HG03108 (cell line): Measurements from ENCODE around the gene NPY5R.

Experiments
- ATAC-seq: cut with Tn5 transposase; IDR thresholded peaks from one replicate; pipeline ENCODE4 v1.9.1; 2021; ENCODE audit warnings: moderate library complexity; ENCODE audit not compliant: unreplicated experiment

The NPY5R gene

DNA sequence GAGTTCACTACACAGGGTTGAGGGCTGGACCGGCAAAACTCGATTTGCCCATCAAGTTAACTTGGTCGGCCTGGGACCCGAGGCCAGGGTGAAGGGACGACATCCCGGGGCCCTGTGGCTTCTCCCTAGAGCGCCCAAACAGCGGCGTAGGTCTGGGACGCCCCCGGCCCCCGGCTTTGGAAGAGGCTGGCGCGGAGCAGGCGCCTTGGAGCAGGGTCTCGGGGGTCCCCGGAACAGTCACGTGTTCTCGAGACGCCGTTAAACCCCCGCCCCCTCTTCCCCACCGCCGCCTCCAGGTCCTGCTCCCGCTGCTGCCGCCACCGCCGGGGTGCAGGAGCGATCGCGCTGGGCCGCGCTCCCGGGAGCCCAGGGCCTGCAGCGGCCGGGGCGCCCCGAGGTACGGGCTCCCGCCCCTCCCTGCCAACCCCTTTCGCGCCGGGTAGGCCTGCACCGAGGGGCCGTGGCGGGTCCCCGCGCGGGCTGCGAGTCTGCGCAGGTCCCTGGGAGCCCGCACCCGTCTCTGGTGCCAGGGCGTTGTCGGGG lies at the start of gene NPY5R:
NPY5R (plus strand) TSS at position 289 of the 543 bp plus-strand sequence. CDS start 6,382 bp downstream, outside the sequence.
- no peak for ATAC-seq

DNA sequence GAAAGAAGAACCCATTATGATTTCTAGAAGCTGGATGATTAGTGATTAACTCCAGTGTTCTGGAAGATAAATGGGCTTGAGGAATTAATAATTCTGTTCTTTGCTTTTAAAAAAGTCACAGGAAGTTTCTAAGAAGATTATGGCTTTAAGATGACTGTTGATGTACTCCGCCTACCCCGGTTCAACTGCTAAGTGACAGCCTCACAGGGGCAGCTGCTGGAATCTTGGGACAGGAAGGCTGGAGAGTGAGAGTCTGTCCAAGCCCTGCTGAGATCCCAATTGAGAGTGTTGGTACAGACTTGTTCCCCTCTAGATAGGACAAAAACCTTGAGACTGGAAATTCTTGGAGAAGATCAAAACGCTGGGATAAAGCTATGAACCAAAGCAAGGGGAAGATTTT lies 48.6 kb upstream of the NPY5R start:
- ATAC-seq = no peak

DNA sequence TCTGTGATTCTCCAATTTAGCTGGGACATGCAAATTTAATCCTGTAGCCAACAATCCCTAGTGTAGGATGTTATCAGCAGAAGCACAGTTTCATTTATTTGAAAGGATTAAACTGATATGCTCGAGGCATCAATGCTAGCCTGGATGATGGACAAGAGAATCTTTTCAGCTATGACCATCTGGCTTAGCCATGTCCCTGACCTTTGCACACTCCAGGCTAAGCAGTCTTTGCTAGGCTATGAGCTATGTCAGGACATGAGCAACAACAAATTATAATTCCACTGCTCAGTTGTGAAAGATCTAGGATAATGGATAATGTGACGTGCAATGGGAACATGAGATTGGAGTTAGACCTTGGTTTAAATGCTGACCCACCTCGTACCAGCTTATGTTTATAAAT lies 43.2 kb upstream of the NPY5R start:
- no peak for ATAC-seq

DNA sequence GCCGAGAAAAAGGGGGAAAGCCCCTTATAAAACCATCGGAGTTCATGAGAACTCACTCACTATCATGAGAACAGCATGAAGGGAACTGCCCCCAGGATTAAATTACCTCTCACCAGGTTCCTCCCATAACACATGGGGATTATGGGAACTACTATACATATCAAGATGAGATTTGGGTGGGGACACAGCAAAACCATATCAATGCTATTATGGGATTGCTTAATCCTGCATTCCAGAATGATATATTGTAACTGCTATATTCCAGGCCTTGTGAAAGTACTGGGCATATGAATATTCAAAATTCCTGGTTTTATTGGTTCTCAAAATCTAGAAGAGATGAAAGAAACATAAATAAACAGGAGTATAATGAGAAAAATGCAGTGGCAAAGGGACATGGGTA lies 40.6 kb upstream of the NPY5R start:
- ATAC-seq = no peak

DNA sequence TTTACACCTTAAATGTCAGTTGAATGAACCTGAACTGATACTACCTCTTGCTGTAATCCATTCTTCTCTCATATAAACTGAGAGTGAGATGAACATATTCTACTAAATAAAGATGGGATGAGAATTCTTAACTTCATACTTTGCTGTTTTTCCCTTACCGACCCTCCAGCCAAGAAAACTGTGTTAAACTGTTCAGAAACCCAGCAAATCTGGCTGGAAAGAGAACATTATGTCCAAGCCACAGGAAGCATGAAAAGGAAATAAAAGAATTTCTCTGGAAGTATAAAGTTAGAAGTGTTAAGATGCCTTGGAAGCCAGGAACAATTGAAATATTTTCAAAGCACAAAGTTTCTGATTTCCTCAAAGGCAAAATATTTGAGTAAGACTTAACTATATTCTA lies 34.2 kb upstream of the NPY5R start:
- no peak for ATAC-seq

DNA sequence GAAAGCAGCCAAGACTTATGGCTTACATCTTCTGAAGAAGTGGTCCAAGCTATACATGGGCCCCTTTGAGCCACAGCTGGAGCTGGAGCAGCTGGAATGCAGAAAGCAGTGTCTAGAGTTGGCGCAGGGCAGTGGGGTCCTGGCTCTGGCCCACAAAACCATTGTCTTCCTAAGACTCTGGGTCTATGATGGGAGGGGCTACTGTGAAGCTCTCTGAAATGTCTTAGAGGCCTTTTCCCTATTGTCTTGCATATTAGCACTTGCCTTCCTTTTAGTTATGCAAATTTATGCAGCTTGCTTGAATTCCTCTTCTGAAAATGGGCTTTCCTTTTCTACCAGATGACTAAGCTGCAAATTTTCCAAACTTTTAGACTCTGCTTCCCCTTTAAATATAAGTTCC lies 26.6 kb upstream of the NPY5R start:
- ATAC-seq = no peak

DNA sequence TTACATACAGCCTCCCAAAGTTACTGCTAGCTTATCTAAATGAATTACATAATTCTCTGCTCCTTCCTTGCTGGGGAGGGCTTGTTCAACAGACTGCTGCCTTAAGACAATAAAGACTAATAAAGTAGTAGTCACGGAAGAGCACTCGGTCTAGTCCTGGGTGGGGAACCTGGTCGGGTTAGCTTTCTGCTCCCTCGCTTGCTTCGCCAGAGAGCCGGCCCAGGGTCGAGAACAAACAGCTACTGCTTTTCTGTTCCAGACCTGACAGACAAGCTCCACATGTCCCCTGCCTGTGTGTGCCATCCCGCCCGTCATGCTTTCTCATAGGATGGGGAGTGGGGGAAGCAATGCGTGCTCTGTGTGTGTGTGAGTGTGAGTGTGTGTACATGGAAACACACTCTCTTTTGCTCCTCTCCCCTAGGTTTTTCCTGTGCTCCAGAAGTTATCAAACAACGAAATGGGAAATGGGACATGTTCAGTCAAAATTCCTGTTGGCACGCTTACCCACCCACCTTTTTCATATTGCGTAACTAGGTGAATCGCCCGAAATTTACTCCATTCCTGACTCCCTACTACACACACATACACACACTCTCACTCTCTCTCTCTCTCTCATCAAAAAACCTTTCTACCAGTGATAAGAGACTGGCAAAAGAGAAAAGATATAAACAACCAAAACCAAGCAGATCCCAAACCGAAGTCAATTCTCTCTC lies 12.6 kb upstream of the NPY5R start:
- ATAC-seq = no peak

DNA sequence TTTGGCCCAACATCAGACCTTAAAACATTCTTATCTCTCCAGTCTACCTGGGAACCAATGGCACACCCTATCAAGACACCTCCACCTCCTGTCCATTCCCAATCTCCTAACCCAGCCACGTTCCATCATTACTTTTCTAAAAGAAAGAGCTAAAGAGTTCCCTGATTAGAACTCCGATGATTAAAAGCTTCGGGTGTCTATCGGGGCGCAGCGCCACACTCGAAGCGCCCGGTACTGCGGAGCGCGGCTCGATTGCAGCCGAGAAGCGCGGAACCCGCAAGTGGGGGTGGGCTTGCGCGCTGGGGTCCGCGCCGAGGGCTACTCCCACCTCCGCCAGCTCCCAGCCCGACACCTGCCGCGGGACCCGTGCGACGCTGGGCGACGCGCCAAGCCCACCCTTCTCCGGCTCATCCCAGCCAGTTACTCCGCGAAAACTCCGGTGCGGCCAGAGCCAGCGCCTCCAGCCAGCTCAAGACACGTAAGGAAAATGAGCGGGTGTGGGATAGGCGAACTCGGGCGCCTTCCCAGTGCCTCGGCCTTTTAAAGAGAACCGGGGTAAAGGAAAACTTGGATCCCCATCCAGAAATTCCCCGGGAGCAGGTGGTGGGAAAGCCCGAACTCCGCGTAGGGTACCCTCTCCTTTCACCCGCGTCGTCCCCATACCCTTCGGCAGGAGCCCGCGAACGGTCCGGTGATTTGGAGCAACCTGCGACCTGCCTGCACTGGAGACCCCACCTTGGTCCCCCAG lies 11.9 kb upstream of the NPY5R start:
- ATAC-seq = no peak

DNA sequence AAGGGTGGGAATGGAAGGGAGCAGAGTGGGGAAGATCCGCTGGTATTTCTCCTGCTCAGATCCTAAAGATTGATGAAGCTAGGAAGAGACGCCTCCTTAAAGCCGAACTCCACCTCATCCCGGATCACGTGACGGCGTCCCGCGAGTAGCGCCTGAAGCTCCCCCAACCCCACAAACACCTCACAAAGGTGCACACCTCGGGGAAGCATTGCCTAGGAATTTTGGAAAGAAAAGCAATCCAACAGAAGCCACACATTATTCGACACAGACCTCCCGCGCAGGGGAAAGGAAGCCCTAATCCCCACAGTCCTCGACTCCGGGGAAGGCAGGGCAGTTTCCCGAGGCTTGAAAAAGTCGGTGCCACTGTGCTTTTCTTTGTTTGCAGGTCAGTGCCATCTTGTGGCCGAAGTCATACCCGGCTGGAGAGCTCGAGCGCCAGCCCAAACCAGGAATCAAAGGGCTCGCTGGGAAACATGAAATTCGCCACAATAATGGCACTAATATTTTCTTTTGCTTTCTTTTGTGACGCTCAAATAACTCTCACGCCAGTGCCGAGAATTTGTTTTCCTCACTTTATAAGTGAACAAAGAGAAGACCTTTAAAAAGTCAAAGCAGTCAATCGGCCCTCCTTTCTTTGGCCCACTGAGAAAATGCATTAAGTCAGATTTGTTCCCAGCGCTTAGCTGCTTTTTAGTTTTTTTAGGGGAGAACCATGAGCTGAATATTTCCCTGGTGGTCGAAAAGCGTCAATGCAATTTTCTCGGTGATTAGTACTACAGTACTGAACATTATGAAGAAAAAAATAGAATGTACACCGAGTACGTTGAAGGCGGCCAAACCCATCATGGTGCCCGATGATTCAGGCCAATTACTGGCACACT lies 10.9 kb upstream of the NPY5R start, which contains the start of gene NPY1R:
NPY1R (minus strand) TSS at position 71 of the 881 bp plus-strand sequence. CDS start 6,042 bp downstream, outside the sequence.
- ATAC-seq = no peak

DNA sequence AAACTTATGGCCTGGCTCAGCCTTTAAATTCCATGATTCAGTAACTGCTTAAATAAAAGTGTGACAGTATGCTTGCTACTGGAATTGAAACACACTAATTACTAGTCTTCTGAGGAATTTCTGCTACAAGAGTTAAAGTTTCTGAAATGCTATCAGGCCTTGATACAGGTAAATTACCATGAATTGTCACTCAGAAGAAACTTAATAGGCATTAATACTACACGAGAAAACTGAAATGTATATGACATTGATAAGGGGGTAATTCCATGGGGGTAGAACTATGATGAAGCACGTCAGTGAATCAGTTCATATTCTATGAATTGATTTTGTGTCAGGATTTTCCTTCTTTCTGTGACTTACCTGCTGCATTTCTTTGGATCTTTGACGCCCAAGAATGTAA lies 8.3 kb upstream of the NPY5R start:
- no peak for ATAC-seq

DNA sequence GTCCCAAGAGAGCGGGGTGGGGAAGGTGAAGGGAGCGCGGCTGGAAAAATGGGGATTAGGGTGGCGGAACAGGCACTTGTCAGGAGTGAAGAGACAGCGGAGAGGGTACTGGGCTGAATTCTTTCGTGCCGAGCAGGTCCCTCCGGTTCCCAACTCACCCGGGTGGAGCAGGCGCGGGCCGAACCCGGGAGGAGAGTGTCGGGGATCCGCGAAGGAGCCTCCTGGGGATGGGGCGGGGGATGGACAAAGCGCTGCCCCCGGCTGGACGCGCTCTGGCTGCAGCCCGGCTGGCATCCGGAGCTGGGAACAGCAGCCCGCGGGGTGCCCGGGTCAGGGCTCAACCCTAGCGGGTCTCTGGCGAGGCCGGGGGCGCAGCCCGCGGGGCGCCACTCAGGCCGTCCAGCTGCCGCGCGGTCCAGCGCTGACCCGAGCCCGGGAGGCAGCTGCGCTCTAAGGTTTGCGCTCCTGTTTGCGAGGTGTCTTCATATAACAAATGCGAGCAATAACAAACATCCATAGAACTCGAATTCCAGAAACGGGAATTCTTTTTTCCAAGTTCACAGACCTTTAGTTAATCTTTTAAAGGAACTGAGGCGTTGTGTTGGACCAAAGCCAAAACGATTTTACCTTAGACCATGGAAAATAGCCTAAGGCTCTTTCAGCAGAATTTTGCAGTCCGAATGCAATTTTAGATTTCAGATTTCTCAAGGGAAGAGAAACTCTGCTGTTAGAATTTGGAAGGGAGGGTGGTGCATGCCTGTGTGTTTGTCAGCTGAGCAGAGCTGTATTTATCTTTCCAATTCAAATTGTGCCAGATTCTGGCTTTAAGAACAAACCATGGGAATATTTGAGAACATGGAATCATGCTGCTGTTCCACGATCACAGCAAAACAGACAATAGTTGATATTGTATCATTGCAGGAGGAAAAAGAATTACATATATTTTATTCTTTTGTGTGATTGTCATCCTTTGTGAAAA lies 744 bp downstream of the NPY5R start:
- ATAC-seq = no peak

DNA sequence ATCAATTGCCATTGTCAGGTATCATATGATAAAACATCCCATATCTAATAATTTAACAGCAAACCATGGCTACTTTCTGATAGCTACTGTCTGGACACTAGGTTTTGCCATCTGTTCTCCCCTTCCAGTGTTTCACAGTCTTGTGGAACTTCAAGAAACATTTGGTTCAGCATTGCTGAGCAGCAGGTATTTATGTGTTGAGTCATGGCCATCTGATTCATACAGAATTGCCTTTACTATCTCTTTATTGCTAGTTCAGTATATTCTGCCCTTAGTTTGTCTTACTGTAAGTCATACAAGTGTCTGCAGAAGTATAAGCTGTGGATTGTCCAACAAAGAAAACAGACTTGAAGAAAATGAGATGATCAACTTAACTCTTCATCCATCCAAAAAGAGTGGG lies 7.0 kb downstream of the NPY5R start:
- no peak for ATAC-seq

DNA sequence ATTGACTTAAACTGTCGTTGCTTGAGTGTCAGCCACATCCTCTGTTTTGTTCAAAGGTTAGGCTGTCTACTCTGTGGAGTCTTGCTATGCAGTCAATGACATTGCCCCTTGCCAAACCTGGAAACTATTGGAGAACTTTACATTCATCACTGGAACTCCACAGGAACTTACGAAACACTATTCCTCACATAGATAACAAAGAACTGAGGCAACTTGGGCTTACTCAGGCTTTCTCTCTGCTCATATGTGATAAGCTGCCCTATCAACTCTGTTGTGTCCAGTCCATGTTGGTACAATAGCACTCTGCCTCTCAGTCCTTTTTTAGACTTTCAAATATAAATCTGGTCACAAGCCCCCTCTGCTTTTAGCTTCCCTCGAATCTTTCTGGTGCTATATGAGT lies 9.4 kb downstream of the NPY5R start:
- ATAC-seq = no peak

DNA sequence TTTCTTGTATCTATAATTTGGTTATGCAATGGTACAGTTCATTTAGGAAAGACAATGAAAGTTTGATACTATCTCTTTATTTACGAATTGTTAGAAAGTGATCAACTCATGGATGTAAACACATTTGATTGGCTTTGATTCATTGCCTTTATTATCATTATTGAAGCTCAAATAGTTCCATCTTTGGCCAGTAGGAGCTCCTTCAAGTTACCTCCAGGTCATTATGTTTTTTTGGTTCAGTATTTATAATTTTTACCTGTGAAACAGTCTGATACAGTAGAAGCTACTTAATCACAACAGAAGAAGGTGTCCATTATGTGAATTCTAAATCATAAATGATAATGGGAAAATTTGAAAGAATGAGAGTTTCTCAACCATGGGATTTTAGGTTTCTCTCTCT lies 12.4 kb downstream of the NPY5R start:
- ATAC-seq = no peak

DNA sequence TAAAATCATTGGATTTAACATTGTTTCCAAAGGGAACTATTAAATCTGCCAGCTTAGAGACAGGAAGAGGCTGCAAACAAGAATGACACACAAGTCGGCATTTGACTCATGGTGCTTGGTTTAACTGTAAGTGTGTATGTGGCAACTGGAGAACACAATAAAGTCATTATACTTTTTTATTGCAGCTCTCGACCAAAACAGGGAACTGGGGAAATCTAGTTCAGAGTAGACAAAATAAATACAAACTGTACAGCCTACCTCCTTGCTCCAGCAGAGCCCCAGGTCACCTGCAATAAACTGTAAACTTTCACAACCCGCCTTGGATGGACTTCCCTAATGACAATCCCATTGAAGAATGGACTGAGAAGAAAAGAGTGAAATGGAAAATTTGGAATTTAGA lies 24.0 kb downstream of the NPY5R start:
- ATAC-seq = no peak

DNA sequence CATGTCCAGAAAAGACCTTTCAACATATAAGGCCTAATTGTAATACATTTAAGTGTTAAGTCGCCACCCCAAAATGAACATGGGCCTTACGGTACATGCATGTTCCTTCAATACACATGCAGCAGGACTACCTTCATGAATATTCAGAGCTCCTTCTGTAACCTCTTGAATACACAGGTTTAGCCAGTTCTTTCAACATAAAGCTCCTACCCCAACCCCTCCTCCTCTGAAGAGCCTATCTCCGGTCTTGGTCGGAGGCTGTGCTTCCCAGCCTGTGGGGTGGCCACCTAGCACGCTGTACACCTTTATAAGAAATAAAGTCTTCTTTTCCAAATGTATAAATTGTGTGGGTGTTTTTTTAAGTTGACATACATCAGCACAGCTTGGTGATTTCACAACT lies 28.3 kb downstream of the NPY5R start:
- ATAC-seq = no peak

DNA sequence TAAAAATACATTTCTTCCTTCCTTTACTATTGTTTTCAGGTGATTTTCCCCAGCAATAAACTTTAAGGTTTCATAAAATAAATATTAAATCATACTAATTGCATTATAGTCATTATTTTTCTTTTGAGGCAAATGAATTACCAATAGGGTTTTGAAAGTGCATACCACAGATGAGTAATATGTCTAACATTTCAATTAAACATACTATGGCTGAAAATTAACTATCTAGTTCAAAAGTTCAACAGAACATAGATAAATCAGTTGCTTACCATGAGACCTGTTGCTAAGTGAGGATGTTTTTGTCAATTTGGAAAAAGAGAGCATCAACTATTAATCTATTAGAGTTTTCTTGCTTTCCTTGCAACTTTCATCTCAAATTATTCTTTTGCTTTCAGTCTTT lies 35.0 kb downstream of the NPY5R start:
- ATAC-seq = no peak

DNA sequence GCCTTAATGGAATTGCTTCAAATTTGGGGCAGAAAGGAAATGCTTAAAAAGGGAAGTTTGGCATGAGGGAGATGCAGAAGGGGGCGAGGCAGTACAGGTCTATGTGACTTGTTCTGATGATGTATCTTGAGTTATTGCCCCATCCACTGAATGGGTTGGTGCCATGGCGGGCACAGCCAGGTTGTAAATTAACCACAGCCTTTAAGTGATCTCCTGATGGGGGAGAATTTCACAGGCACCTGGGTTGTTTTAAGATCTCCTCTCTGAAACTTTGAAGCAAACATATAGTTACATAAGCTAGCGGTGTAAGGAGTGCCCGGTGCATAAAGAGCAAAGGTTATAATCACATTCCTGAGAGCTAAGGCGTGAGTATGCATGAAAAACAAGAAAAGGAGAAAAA lies 37.0 kb downstream of the NPY5R start:
- ATAC-seq = no peak

DNA sequence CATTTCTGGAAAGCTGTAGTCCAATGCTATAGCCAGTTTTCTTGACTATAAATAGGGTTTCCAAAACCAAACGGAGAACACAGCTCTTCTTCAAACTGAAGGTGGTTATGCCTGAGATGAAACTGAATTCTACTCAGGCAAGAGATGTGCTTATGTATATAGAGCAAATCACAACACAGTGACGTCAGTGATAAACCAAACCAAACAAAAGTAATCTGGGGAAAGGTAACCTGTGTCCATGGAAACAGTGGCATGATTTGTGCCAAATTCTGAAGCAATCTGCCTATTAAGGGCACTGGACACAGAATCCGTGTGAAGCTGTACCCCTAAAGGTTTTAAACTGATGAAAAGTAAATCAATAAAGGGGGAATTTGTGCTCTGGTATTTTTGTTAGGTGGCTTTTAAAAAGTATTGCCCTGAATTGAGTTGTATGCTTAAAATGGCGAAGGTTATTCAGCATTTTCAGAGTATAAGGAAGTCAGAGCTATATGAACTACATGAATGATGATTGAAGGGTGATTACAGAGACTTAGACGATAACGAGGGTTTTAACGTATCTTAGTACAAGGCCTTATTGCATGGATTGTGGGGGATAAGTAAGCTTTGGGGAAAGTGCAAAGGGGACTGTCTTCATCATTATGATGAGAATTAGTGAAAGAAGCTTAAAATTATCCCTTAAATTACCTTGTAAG lies 38.6 kb downstream of the NPY5R start:
- ATAC-seq = no peak
